ENCODE results near the gene SUPT4H1.
A peak's percentile ranks its signal among the peaks of the same experiment; 100 is the strongest.

Gene SUPT4H1

GRCh38 chr17:58329810-58330537 is 22.0 kb downstream of the SUPT4H1 start:
- Histone ChIP-seq H3K4me2 (ENCODE audit: low read length) (no peak overlapping the region), H3K4me3 (ENCODE audit: low read length) (no peak overlapping the region), H3K27me3 (ENCODE audit: insufficient read depth, low read length, poor library complexity) (no peaks in the 10 kb centered on the region), H4K8ac (ENCODE audit: low read depth, low read length) (no peak overlapping the region), H3K79me2 (ENCODE audit: control insufficient read depth, insufficient read depth, low read length) (no peaks in the 10 kb centered on the region), H4K5ac (ENCODE audit: low read length) (no peak overlapping the region), H3K18ac (ENCODE audit: low read length) (no peak overlapping the region), H3K23ac (ENCODE audit: low read length) (no peak overlapping the region), H3K79me1 (ENCODE audit: low read length) (no peaks in the 10 kb centered on the region), H2BK15ac (replicated peaks; ENCODE audit: low read depth) (no peak overlapping the region), H3K36me3 (ENCODE audit: control insufficient read depth, insufficient read depth, low read length) (no peaks in the 10 kb centered on the region), H2BK5ac (ENCODE audit: low read length) (no peak overlapping the region), H3K56ac (ENCODE audit: low read length) (no peak overlapping the region), H3K4me1 (ENCODE audit: control insufficient read depth, low read depth, low read length) (peaks cover 3% of the 10 kb centered on the region), H3K27ac (ENCODE audit: low read depth, low read length) (no peak overlapping the region), H3K4ac (ENCODE audit: low read depth, low read length) (no peak overlapping the region), H2AK5ac (ENCODE audit: low read length) (no peak overlapping the region), H2BK120ac (ENCODE audit: low read depth, low read length) (no peak overlapping the region), H3K9ac (ENCODE audit: low read length) (no peak overlapping the region)
- WGBS (ENCODE audit: extremely low coverage, insufficient coverage, low lambda C conversion rate), result no CpG with 5 or more reads among the region's 4 CpGs
- DNase-seq, result no peak

GRCh38 chr17:58329035-58329809 is 22.8 kb downstream of the SUPT4H1 start:
- no peak overlapping the region for H3K9ac ChIP-seq (ENCODE audit: low read length)
- no peaks in the 10 kb centered on the region for H3K79me1 ChIP-seq (ENCODE audit: low read length)
- no peak overlapping the region for H3K56ac ChIP-seq (ENCODE audit: low read length)
- WGBS (ENCODE audit: extremely low coverage, insufficient coverage, low lambda C conversion rate), result no CpG with 5 or more reads among the region's 16 CpGs
- H2BK15ac ChIP-seq (replicated peaks; ENCODE audit: low read depth), result no peak overlapping the region
- H3K4me3 ChIP-seq (ENCODE audit: low read length), result no peak overlapping the region
- no peaks in the 10 kb centered on the region for H3K36me3 ChIP-seq (ENCODE audit: control insufficient read depth, insufficient read depth, low read length)
- peaks cover 3% of the 10 kb centered on the region for H3K4me1 ChIP-seq (ENCODE audit: control insufficient read depth, low read depth, low read length)
- no peak overlapping the region for H3K27ac ChIP-seq (ENCODE audit: low read depth, low read length)
- no peak overlapping the region for H2AK5ac ChIP-seq (ENCODE audit: low read length)
- H3K79me2 ChIP-seq (ENCODE audit: control insufficient read depth, insufficient read depth, low read length), result no peaks in the 10 kb centered on the region
- no peak overlapping the region for H2BK5ac ChIP-seq (ENCODE audit: low read length)
- no peak overlapping the region for H3K23ac ChIP-seq (ENCODE audit: low read length)
- no peak overlapping the region for H4K8ac ChIP-seq (ENCODE audit: low read depth, low read length)
- no peak overlapping the region for H2BK120ac ChIP-seq (ENCODE audit: low read depth, low read length)
- H3K18ac ChIP-seq (ENCODE audit: low read length), result no peak overlapping the region
- peak; percentile 42 for DNase-seq
- no peak overlapping the region for H4K5ac ChIP-seq (ENCODE audit: low read length)
- no peak overlapping the region for H3K4ac ChIP-seq (ENCODE audit: low read depth, low read length)
- H3K27me3 ChIP-seq (ENCODE audit: insufficient read depth, low read length, poor library complexity), result no peaks in the 10 kb centered on the region
- peak overlapping the region; percentile 20 for H3K4me2 ChIP-seq (ENCODE audit: low read length)

- H3K18ac ChIP-seq (ENCODE audit: low read length), result no peak within 1 kb of the TSS
- WGBS (ENCODE audit: extremely low coverage, insufficient coverage, low lambda C conversion rate), result no CpG with 5 or more reads among the region's 23 CpGs
These were observed 23.6 kb downstream of the SUPT4H1 start, which contains the start of gene TSPOAP1 for GRCh38 chr17:58328195-58329034. TSS of gene TSPOAP1 (minus strand) at chr17:58328795. CDS start at chr17:58327920, 875 bp downstream.

GRCh38 chr17:58327363-58328194 is 24.4 kb downstream of the SUPT4H1 start:
- no peak overlapping the region for H3K56ac ChIP-seq (ENCODE audit: low read length)
- no peaks in the 10 kb centered on the region for H3K36me3 ChIP-seq (ENCODE audit: control insufficient read depth, insufficient read depth, low read length)
- H4K8ac ChIP-seq (ENCODE audit: low read depth, low read length), result no peak overlapping the region
- H4K5ac ChIP-seq (ENCODE audit: low read length), result no peak overlapping the region
- no peak for DNase-seq
- no peak overlapping the region for H3K27ac ChIP-seq (ENCODE audit: low read depth, low read length)
- H2BK5ac ChIP-seq (ENCODE audit: low read length), result no peak overlapping the region
- no peaks in the 10 kb centered on the region for H3K79me1 ChIP-seq (ENCODE audit: low read length)
- no peak overlapping the region for H2BK120ac ChIP-seq (ENCODE audit: low read depth, low read length)
- H3K4me1 ChIP-seq (ENCODE audit: control insufficient read depth, low read depth, low read length), result peaks cover 3% of the 10 kb centered on the region
- H3K23ac ChIP-seq (ENCODE audit: low read length), result no peak overlapping the region
- H3K79me2 ChIP-seq (ENCODE audit: control insufficient read depth, insufficient read depth, low read length), result no peaks in the 10 kb centered on the region
- no peak overlapping the region for H2AK5ac ChIP-seq (ENCODE audit: low read length)
- no CpG with 5 or more reads among the region's 19 CpGs for WGBS (ENCODE audit: extremely low coverage, insufficient coverage, low lambda C conversion rate)
- H3K27me3 ChIP-seq (ENCODE audit: insufficient read depth, low read length, poor library complexity), result no peaks in the 10 kb centered on the region
- H3K4ac ChIP-seq (ENCODE audit: low read depth, low read length), result no peak overlapping the region
- no peak overlapping the region for H3K9ac ChIP-seq (ENCODE audit: low read length)
- no peak overlapping the region for H3K4me2 ChIP-seq (ENCODE audit: low read length)
- no peak overlapping the region for H3K18ac ChIP-seq (ENCODE audit: low read length)
- no peak overlapping the region for H3K4me3 ChIP-seq (ENCODE audit: low read length)
- H2BK15ac ChIP-seq (replicated peaks; ENCODE audit: low read depth), result no peak overlapping the region

More at GRCh38 chr17:58328195-58329034, 23.6 kb downstream of the SUPT4H1 start, which contains the start of gene TSPOAP1:
- Histone ChIP-seq H4K5ac (ENCODE audit: low read length) (no peak within 1 kb of the TSS), H3K79me2 (ENCODE audit: control insufficient read depth, insufficient read depth, low read length) (no peaks in the 10 kb centered on the region), H3K27me3 (ENCODE audit: insufficient read depth, low read length, poor library complexity) (no peaks in the 10 kb centered on the region), H2BK120ac (ENCODE audit: low read depth, low read length) (no peak within 1 kb of the TSS), H3K23ac (ENCODE audit: low read length) (no peak within 1 kb of the TSS), H3K79me1 (ENCODE audit: low read length) (no peaks in the 10 kb centered on the region), H3K4ac (ENCODE audit: low read depth, low read length) (no peak within 1 kb of the TSS), H3K9ac (ENCODE audit: low read length) (no peak within 1 kb of the TSS), H2AK5ac (ENCODE audit: low read length) (no peak within 1 kb of the TSS), H3K27ac (ENCODE audit: low read depth, low read length) (no peak within 1 kb of the TSS), H2BK15ac (replicated peaks; ENCODE audit: low read depth) (no peak within 1 kb of the TSS), H2BK5ac (ENCODE audit: low read length) (no peak within 1 kb of the TSS), H3K4me3 (ENCODE audit: low read length) (no peak within 1 kb of the TSS), H3K36me3 (ENCODE audit: control insufficient read depth, insufficient read depth, low read length) (no peaks in the 10 kb centered on the region), H3K4me1 (ENCODE audit: control insufficient read depth, low read depth, low read length) (peaks cover 3% of the 10 kb centered on the region), H3K4me2 (ENCODE audit: low read length) (peak within 1 kb of the TSS; percentile 20), H4K8ac (ENCODE audit: low read depth, low read length) (no peak within 1 kb of the TSS), H3K56ac (ENCODE audit: low read length) (no peak within 1 kb of the TSS)
- peak; percentile 65 for DNase-seq
